ENCODE measurements around the gene TRIM40. TPM values are rescaled to one million over a fixed set of nuclear protein-coding genes. Genes with fewer than 3 reads are reported as not detected.

Gene TRIM40
- total RNA-seq, 1 donor from 2014 or later: not detected

GRCh38 chr6:30192076-30192475 is 56.1 kb downstream of the TRIM40 start:
- Histone ChIP-seq H3K4me1 (ENCODE audit: insufficient read depth, low read length) (no peaks in the 10 kb centered on the region), H2AFZ (ENCODE audit: low read depth, low read length) (no peak overlapping the region), H3K27ac (ENCODE audit: low read depth, low read length) (no peak overlapping the region), H3K4me2 (ENCODE audit: low read length) (no peak overlapping the region), H3K4me3 (ENCODE audit: insufficient read depth, low read depth, low read length) (no peak overlapping the region), H3K9me3 (ENCODE audit: insufficient read depth, low read depth, low read length) (no peaks in the 10 kb centered on the region), H3K36me3 (ENCODE audit: insufficient read depth, low read length) (peaks cover 32% of the 10 kb centered on the region), H3K79me2 (ENCODE audit: insufficient read depth, low read length) (no peaks in the 10 kb centered on the region), H3K27me3 (ENCODE audit: insufficient read depth, low read length) (no peaks in the 10 kb centered on the region), H4K20me1 (ENCODE audit: insufficient read depth, low read length) (peaks cover 21% of the 10 kb centered on the region), H3K9ac (ENCODE audit: low read length) (no peak overlapping the region)
- Mint-ChIP-seq H3K4me3 (ENCODE audit: unreplicated experiment) (no peak overlapping the region), H3K36me3 (ENCODE audit: low read depth, unreplicated experiment) (peaks cover 36% of the 10 kb centered on the region), H3K27ac (ENCODE audit: unreplicated experiment) (no peak overlapping the region), H3K27me3 (ENCODE audit: low read depth, unreplicated experiment) (no peaks in the 10 kb centered on the region), H3K4me1 (ENCODE audit: low read depth, unreplicated experiment) (peaks cover 16% of the 10 kb centered on the region), H3K9me3 (ENCODE audit: unreplicated experiment) (no peaks in the 10 kb centered on the region)
- DNase-seq (ENCODE audit: low read depth): no peak
- no peak for FAIRE-seq
- TF ChIP-seq EZH2 (IDR thresholded peaks at IDR 0.05; ENCODE audit: insufficient read depth, low read length) (no peak), CTCF (IDR thresholded peaks at IDR 0.05; ENCODE audit: insufficient read depth, low read depth, low read length) (no peak)

GRCh38 chr6:30194797-30195690 is 59.1 kb downstream of the TRIM40 start:
- no peaks in the 10 kb centered on the region for H3K27me3 Mint-ChIP-seq (ENCODE audit: low read depth, unreplicated experiment)
- no peak for DNase-seq (ENCODE audit: low read depth)
- peaks cover 20% of the 10 kb centered on the region for H3K4me1 Mint-ChIP-seq (ENCODE audit: low read depth, unreplicated experiment)
- no peak overlapping the region for H3K4me3 ChIP-seq (ENCODE audit: insufficient read depth, low read depth, low read length)
- H3K9ac ChIP-seq (ENCODE audit: low read length): no peak overlapping the region
- H3K9me3 ChIP-seq (ENCODE audit: insufficient read depth, low read depth, low read length): no peaks in the 10 kb centered on the region
- H3K4me3 Mint-ChIP-seq (ENCODE audit: unreplicated experiment): no peak overlapping the region
- H4K20me1 ChIP-seq (ENCODE audit: insufficient read depth, low read length): peaks cover 38% of the 10 kb centered on the region
- H3K27ac Mint-ChIP-seq (ENCODE audit: unreplicated experiment): no peak overlapping the region
- no peaks in the 10 kb centered on the region for H3K79me2 ChIP-seq (ENCODE audit: insufficient read depth, low read length)
- H3K27me3 ChIP-seq (ENCODE audit: insufficient read depth, low read length): no peaks in the 10 kb centered on the region
- H3K4me1 ChIP-seq (ENCODE audit: insufficient read depth, low read length): no peaks in the 10 kb centered on the region
- peaks cover 37% of the 10 kb centered on the region for H3K36me3 Mint-ChIP-seq (ENCODE audit: low read depth, unreplicated experiment)
- no peak overlapping the region for H3K27ac ChIP-seq (ENCODE audit: low read depth, low read length)
- H3K9me3 Mint-ChIP-seq (ENCODE audit: unreplicated experiment): no peaks in the 10 kb centered on the region
- no peak for FAIRE-seq
- H3K4me2 ChIP-seq (ENCODE audit: low read length): no peak overlapping the region
- H2AFZ ChIP-seq (ENCODE audit: low read depth, low read length): no peak overlapping the region
- TF ChIP-seq EZH2 (IDR thresholded peaks at IDR 0.05; ENCODE audit: insufficient read depth, low read length) (no peak), CTCF (IDR thresholded peaks at IDR 0.05; ENCODE audit: insufficient read depth, low read depth, low read length) (no peak)
- peaks cover 14% of the 10 kb centered on the region for H3K36me3 ChIP-seq (ENCODE audit: insufficient read depth, low read length)

GRCh38 chr6:30195951-30196350 is 60.0 kb downstream of the TRIM40 start:
- no peak overlapping the region for H3K9ac ChIP-seq (ENCODE audit: low read length)
- no peak for TF ChIP-seq CTCF (IDR thresholded peaks at IDR 0.05; ENCODE audit: insufficient read depth, low read depth, low read length)
- no peak for TF ChIP-seq EZH2 (IDR thresholded peaks at IDR 0.05; ENCODE audit: insufficient read depth, low read length)
- FAIRE-seq: no peak

More at GRCh38 chr6:30195951-30196350, 60.0 kb downstream of the TRIM40 start:
- Histone ChIP-seq H3K27ac (ENCODE audit: low read depth, low read length) (no peak overlapping the region), H3K36me3 (ENCODE audit: insufficient read depth, low read length) (peaks cover 18% of the 10 kb centered on the region), H4K20me1 (ENCODE audit: insufficient read depth, low read length) (peaks cover 44% of the 10 kb centered on the region), H3K4me3 (ENCODE audit: insufficient read depth, low read depth, low read length) (no peak overlapping the region), H2AFZ (ENCODE audit: low read depth, low read length) (no peak overlapping the region), H3K79me2 (ENCODE audit: insufficient read depth, low read length) (peaks cover 9% of the 10 kb centered on the region), H3K4me2 (ENCODE audit: low read length) (no peak overlapping the region), H3K9me3 (ENCODE audit: insufficient read depth, low read depth, low read length) (no peaks in the 10 kb centered on the region), H3K4me1 (ENCODE audit: insufficient read depth, low read length) (no peaks in the 10 kb centered on the region), H3K27me3 (ENCODE audit: insufficient read depth, low read length) (no peaks in the 10 kb centered on the region)
- H3K4me3 Mint-ChIP-seq (ENCODE audit: unreplicated experiment): no peak overlapping the region
- H3K36me3 Mint-ChIP-seq (ENCODE audit: low read depth, unreplicated experiment): peaks cover 38% of the 10 kb centered on the region
- no peak for DNase-seq (ENCODE audit: low read depth)
- peaks cover 20% of the 10 kb centered on the region for H3K4me1 Mint-ChIP-seq (ENCODE audit: low read depth, unreplicated experiment)
- no peak overlapping the region for H3K27ac Mint-ChIP-seq (ENCODE audit: unreplicated experiment)
- no peaks in the 10 kb centered on the region for H3K9me3 Mint-ChIP-seq (ENCODE audit: unreplicated experiment)
- H3K27me3 Mint-ChIP-seq (ENCODE audit: low read depth, unreplicated experiment): no peaks in the 10 kb centered on the region

Data from astrocyte (in vitro differentiated cells and primary cell).